GM23248 (cell line): Measurements from ENCODE around the gene AGPAT3. TPM values are rescaled to one million over a fixed set of nuclear protein-coding genes. Genes with fewer than 3 reads are reported as not detected.

Source experiments
- DNase-seq: peaks from one replicate; pipeline ENCODE4 v3.0.0-alpha.2; 2015
- H2AFZ ChIP-seq: fragments of 200-600 bp; sonication (generic); 2 replicates; pipeline ENCODE4 v1.6.1; 2016; ENCODE audit warnings: antibody characterized with exemption
- H3F3A ChIP-seq: fragments of 200-600 bp; sonication (generic); 2 replicates; pipeline ENCODE4 v1.6.1; 2016; ENCODE audit warnings: mild to moderate bottlenecking, antibody characterized with exemption, mixed run types; ENCODE audit not compliant: insufficient read depth
- H3K27ac ChIP-seq: fragments of 200-600 bp; sonication (generic); 2 replicates; pipeline ENCODE4 v1.5.1; 2016; ENCODE audit warnings: mild to moderate bottlenecking
- H3K27me3 ChIP-seq: fragments of 200-600 bp; sonication (generic); replicated peaks from 2 replicates; pipeline ENCODE4 v1.6.1; 2016; ENCODE audit warnings: mild to moderate bottlenecking; ENCODE audit not compliant: insufficient read depth
- H3K36me3 ChIP-seq: fragments of 200-600 bp; sonication (generic); 2 replicates; pipeline ENCODE4 v1.6.1; 2016; ENCODE audit warnings: low read depth, mild to moderate bottlenecking
- H3K4me1 ChIP-seq: fragments of 200-600 bp; sonication (generic); 2 replicates; pipeline ENCODE4 v1.6.1; 2016; ENCODE audit warnings: mild to moderate bottlenecking; ENCODE audit not compliant: insufficient read depth
- H3K4me2 ChIP-seq: fragments of 200-600 bp; sonication (generic); one replicate; pipeline ENCODE4 v1.6.1; 2016; ENCODE audit warnings: mild to moderate bottlenecking; ENCODE audit not compliant: unreplicated experiment
- H3K4me3 ChIP-seq: fragments of 200-600 bp; sonication (generic); 2 replicates; pipeline ENCODE4 v1.5.1; 2016; ENCODE audit warnings: mild to moderate bottlenecking
- H3K79me2 ChIP-seq: fragments of 200-600 bp; sonication (generic); 2 replicates; pipeline ENCODE4 v1.6.1; 2016; ENCODE audit warnings: mild to moderate bottlenecking; ENCODE audit not compliant: insufficient read depth
- H3K9ac ChIP-seq: fragments of 200-600 bp; sonication (generic); 2 replicates; pipeline ENCODE4 v1.6.1; 2016; ENCODE audit warnings: mild to moderate bottlenecking
- H3K9me2 ChIP-seq: fragments of 200-600 bp; sonication (generic); 2 replicates; pipeline ENCODE4 v1.6.1; 2016; ENCODE audit warnings: mixed run types, mild to moderate bottlenecking, moderate library complexity; ENCODE audit not compliant: insufficient read depth
- H3K9me3 ChIP-seq: fragments of 200-600 bp; sonication (generic); one replicate; pipeline ENCODE4 v1.6.1; 2017; ENCODE audit warnings: low read depth
- H4K20me1 ChIP-seq: fragments of 200-600 bp; sonication (generic); 2 replicates; pipeline ENCODE4 v1.6.0; 2016; ENCODE audit not compliant: insufficient read depth
- EZH2 ChIP-seq: fragments of 200-600 bp; sonication (generic); IDR thresholded peaks from 2 replicates; pipeline ENCODE4 v1.6.1; 2018; ENCODE audit warnings: antibody characterized with exemption, mild to moderate bottlenecking; ENCODE audit not compliant: insufficient read depth, poor library complexity, severe bottlenecking
- EZH2phosphoT487 ChIP-seq: fragments of 200-600 bp; sonication (generic); IDR thresholded peaks from 2 replicates; pipeline ENCODE4 v1.6.1; 2018; ENCODE audit warnings: antibody characterized with exemption, moderate library complexity, mild to moderate bottlenecking, low read depth; ENCODE audit not compliant: insufficient read depth
- WGBS, 2 experiments: methylation state at CpG; one replicate each; pipeline ENCODE4 v1.1.6; 2015 to 2017; ENCODE audit warnings: low lambda C conversion rate in 2 of 2, low coverage in 1 of 2; ENCODE audit errors: missing lambda C conversion rate in 2 of 2; 5-methylcytosine and 5-hydroxymethylcytosine counted together
- in situ Hi-C: fragments of 300-500 bp; cut with MboI; formaldehyde crosslinking; loops from 2 replicates; pipeline ENCODE4 v1.15.0; 2020
- polyA plus RNA-seq: library from polyadenylated mRNA; unstranded; fragments of >200 nt; fragmentation: Nextera tagmentation; extraction: Ambion mirVana; gene quantifications from 2 replicates; pipeline ENCODE4 v1.2.1, GENCODE V29; 2016
- total RNA-seq: library from RNA; depleted of rRNA; stranded (reverse); fragments of >200 nt; shearing (Covaris generic); gene quantifications from 2 replicates; pipeline ENCODE4 v1.2.3, GENCODE V29; 2014

AGPAT3 gene
- total and polyA plus RNA-seq, 2 experiments from 2014 or later = 12.3 to 29.3 TPM

DNA sequence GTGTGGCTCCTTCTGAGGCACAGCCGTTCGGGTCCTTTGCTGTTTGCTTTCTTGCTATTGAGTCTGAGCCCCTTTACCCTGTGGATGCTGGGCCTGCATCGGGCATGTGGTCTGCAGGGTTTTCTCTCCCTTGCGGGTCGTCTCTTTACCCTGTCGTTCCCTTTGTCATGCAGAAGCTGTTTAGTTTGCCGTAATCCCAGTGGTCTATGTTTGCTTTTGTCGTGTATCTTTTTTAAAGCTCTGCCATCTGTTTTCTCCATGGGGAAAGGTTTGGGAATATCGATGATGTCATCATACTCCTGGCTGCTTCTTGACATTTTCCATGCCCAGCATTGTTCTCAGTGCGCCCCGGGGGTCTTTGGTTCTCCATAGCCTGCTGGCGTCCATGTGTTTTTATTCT, 68.2 kb downstream of the AGPAT3 start:
- no peaks in the 10 kb centered on the region for H3K4me1 ChIP-seq
- H3K4me3 ChIP-seq = no peak overlapping the region
- no peaks in the 10 kb centered on the region for H3K36me3 ChIP-seq
- H3K4me2 ChIP-seq = no peak overlapping the region
- no peaks in the 10 kb centered on the region for H3K9me3 ChIP-seq
- 60 to 65% methylated on average over 12 of the region's 12 CpGs for WGBS, 2 experiments
- H3K9ac ChIP-seq = no peak overlapping the region
- TF ChIP-seq EZH2 (no peak), EZH2phosphoT487 (no peak)
- no peaks in the 10 kb centered on the region for H3K79me2 ChIP-seq
- in situ Hi-C loops = no loop called here
- no peak for DNase-seq
- no peaks in the 10 kb centered on the region for H4K20me1 ChIP-seq
- H3K27me3 ChIP-seq = no peaks in the 10 kb centered on the region
- H2AFZ ChIP-seq = no peak overlapping the region
- H3K9me2 ChIP-seq = no peaks in the 10 kb centered on the region
- no peaks in the 10 kb centered on the region for H3F3A ChIP-seq
- no peak overlapping the region for H3K27ac ChIP-seq

GRCh38 chr21:43933680-43934079, 68.7 kb downstream of the AGPAT3 start:
- H3K4me1 ChIP-seq = no peaks in the 10 kb centered on the region
- no peak overlapping the region for H3K4me3 ChIP-seq
- H3K9me3 ChIP-seq = no peaks in the 10 kb centered on the region
- WGBS, 2 experiments = 92 to 93% methylated on average over 15 of the region's 15 CpGs
- H3K4me2 ChIP-seq = no peak overlapping the region
- H3K36me3 ChIP-seq = no peaks in the 10 kb centered on the region
- no peaks in the 10 kb centered on the region for H3K9me2 ChIP-seq
- H2AFZ ChIP-seq = no peak overlapping the region
- no peak overlapping the region for H3K27ac ChIP-seq
- H4K20me1 ChIP-seq = no peaks in the 10 kb centered on the region
- H3F3A ChIP-seq = no peaks in the 10 kb centered on the region
- no peaks in the 10 kb centered on the region for H3K27me3 ChIP-seq
- no peak for DNase-seq
- TF ChIP-seq EZH2 = no peak
- no peak for TF ChIP-seq EZH2phosphoT487
- H3K79me2 ChIP-seq = no peaks in the 10 kb centered on the region
- in situ Hi-C loops = no loop called here
- H3K9ac ChIP-seq = no peak overlapping the region

- Histone ChIP-seq H3K36me3 (no peaks in the 10 kb centered on the region), H3K27me3 (no peaks in the 10 kb centered on the region), H3K4me1 (no peaks in the 10 kb centered on the region), H3F3A (no peaks in the 10 kb centered on the region), H2AFZ (no peak overlapping the region), H4K20me1 (no peaks in the 10 kb centered on the region), H3K4me2 (no peak overlapping the region), H3K9ac (no peak overlapping the region), H3K27ac (no peak overlapping the region), H3K79me2 (no peaks in the 10 kb centered on the region), H3K9me3 (no peaks in the 10 kb centered on the region), H3K4me3 (no peak overlapping the region), H3K9me2 (no peaks in the 10 kb centered on the region)
- DNase-seq = no peak
- TF ChIP-seq EZH2phosphoT487 (no peak), EZH2 (no peak)
- 94% methylated on average over 15 of the region's 15 CpGs for WGBS, 2 experiments
- in situ Hi-C loops = no loop called here
Measured at GRCh38 chr21:43934116-43934515, 69.1 kb downstream of the AGPAT3 start.

DNA sequence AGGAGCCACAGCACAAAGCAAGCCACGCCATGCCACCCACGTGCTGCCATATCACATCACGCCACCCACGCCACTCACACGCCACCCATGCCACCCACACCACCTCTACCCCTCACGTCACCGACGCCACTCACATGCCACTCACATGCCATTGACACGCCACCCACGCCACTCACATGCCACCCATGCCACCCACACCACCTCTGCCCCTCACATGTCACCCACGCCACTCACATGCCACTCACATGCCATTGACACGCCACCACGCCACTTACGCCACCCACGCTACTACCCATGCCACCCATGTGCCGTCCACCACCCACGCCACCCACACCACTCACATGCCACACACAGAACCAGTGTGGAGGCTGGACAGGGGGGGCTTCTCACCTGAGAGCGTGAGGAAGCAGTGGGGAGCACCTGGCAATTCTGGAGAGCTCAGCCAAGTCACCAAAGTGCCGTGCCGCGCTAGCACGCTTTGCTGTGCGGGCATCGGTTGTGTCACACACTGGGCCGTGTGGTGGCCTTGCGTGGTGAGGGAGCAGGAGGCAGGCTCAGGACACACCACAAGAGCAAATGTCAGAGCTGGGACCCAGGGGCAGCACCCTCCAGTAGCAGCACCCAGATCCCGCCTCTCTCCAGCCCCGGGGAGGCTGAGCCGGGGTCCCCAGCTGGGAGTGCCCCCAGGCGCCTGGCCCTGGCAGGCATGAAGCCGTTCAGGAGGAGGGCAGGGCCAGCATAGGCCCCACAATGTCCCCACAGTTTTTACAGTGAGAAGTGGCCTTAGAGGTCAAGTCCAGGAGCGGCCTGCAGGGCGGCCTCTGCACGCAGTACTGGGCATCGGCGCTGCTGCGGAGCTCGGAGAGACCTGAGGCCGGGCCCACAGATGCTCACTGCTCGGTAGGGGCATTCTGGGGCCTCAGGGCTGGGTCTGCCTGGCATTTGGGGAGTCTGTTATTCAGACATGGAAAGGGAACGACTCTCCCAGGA, 70.0 kb downstream of the AGPAT3 start:
- no peak overlapping the region for H2AFZ ChIP-seq
- no peak overlapping the region for H3K4me3 ChIP-seq
- H3K9ac ChIP-seq = no peak overlapping the region
- no peaks in the 10 kb centered on the region for H3K9me3 ChIP-seq
- H4K20me1 ChIP-seq = no peaks in the 10 kb centered on the region
- H3K4me2 ChIP-seq = no peak overlapping the region
- H3K27ac ChIP-seq = no peak overlapping the region
- in situ Hi-C loops = no loop called here
- H3K4me1 ChIP-seq = no peaks in the 10 kb centered on the region
- H3F3A ChIP-seq = no peaks in the 10 kb centered on the region
- no peaks in the 10 kb centered on the region for H3K79me2 ChIP-seq
- DNase-seq = no peak
- no peaks in the 10 kb centered on the region for H3K27me3 ChIP-seq
- H3K9me2 ChIP-seq = no peaks in the 10 kb centered on the region
- TF ChIP-seq EZH2 = no peak
- TF ChIP-seq EZH2phosphoT487 = no peak
- no peaks in the 10 kb centered on the region for H3K36me3 ChIP-seq
- 96 to 98% methylated on average over 34 to 41 of the region's 41 CpGs for WGBS, 2 experiments
